ENCODE measurements around the gene CNTRL.
A peak's percentile ranks its signal among the peaks of the same experiment; 100 is the strongest.

CNTRL gene

DNA sequence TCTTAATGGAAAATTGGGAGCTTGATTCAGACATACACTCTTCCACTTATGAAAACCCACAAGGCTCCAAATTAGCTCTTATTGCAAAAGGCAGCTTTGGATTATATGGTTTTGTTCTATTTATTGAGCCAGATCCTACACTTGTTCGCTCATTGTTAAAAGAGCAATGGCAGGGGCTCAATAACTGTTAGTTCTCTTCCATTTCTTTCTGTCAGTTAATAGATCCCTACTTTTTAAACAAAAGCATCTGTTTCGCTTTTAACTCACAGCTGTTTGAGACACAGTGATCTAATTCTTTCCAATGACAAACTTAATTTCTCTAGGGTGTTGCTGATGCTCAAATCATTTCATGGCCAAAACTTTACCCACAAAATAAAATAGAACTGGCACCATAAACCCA is 36.4 kb upstream of the CNTRL start:
- no peak for TF ChIP-seq CTCF (conservative IDR thresholded peaks at IDR 0.05; ENCODE audit: low read length)
- no peak for DNase-seq (ENCODE audit: low read depth)
- H3K4me3 ChIP-seq (ENCODE audit: low read length) = no peak overlapping the region

DNA sequence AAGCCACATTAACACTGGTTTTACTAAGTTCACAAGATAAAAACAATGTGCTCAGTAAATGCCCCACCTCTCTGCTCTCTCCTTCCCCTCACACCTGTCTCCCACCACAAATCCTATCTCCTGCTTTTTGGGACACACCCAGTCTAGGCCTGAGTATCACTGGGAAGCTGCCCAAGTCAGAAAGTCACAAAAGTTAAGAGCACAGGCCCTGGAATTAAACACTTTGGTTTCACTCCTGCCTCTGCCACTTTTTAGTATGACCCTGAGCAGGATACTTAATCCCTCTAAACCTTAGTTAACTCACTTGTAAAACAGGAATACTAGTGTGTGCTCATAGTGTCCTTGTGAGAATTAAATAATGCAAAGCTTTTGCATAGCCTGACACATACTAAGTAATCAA is 36.0 kb upstream of the CNTRL start:
- TF ChIP-seq CTCF (conservative IDR thresholded peaks at IDR 0.05; ENCODE audit: low read length) = no peak
- H3K4me3 ChIP-seq (ENCODE audit: low read length) = no peak overlapping the region
- no peak for DNase-seq (ENCODE audit: low read depth)

DNA sequence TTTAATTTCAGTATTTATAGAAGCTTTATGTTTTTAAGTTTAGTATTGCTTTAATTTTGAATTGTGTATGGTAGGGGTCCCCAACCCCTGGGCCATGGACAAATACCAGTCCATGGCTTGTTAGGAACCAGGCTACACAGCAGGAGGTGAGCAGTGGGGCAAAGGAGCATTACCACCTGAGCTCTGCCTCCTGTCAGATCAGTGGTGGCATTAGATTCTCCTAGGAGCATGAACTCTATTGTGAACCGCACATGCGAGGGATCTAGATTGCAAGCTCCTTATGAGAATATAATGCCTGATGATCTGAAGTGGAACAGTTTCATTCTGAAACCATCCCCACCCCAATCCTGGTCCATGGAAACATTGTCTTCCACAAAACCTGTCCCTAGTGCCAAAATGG is 26.6 kb upstream of the CNTRL start:
- no peak for TF ChIP-seq CTCF (conservative IDR thresholded peaks at IDR 0.05; ENCODE audit: low read length)
- no peak overlapping the region for H3K4me3 ChIP-seq (ENCODE audit: low read length)
- no peak for DNase-seq (ENCODE audit: low read depth)

GRCh38 chr9:121048618-121049017 is 26.1 kb upstream of the CNTRL start:
- H3K4me3 ChIP-seq (ENCODE audit: low read length) = no peak overlapping the region
- peak; percentile 18 for DNase-seq (ENCODE audit: low read depth)
- no peak for TF ChIP-seq CTCF (conservative IDR thresholded peaks at IDR 0.05; ENCODE audit: low read length)

DNA sequence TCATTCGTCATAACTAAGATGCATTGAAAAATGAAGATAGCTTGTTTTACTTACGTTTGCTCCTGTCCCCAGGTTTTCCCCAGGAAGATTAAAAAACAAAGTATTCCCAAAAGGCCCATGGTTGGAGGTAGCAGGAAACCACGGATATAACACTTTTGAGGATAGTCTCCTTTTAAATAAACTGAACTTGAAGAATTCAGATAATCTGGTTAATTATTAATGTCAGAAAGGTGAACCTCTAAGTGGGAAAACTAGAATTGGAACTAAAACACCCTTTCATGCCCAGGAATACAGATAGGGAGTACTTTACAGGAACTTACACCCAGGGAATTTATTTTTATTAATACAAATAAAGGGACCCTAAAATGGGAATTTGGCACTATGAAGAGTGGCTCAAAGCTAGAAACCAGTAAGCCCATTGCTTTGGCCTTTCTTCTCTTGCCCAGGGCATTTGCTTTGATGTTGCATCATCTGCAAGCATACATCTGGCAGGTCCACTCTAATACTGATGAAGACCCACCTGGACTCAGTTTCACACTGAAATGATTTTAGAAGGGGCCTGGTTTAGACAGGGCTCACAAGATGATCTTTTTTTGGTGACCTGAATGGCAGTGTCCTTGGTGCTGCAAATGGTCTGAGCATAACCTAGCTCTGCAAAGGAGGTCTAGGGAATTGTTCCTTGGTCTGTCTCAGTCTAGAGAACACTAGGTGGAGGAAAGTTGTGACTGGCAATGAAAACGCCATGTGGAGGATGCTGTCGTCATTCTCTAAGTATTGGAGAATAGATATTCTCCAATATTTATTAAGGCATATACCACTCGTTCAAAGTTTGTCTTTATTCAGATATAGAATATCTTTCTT is 24.4 kb upstream of the CNTRL start, which contains the start of gene C5:
TSS of gene C5 (minus strand) at position 148 of the 861 bp plus-strand sequence. CDS start at position 119, 29 bp downstream.
- TF ChIP-seq CTCF (conservative IDR thresholded peaks at IDR 0.05; ENCODE audit: low read length) = no peak
- DNase-seq (ENCODE audit: low read depth) = no peak
- H3K4me3 ChIP-seq (ENCODE audit: low read length) = no peak within 1 kb of the TSS

- DNase-seq (ENCODE audit: low read depth) = no peak
- no peak overlapping the region for H3K4me3 ChIP-seq (ENCODE audit: low read length)
- no peak for TF ChIP-seq CTCF (conservative IDR thresholded peaks at IDR 0.05; ENCODE audit: low read length)
Observed at GRCh38 chr9:121053544-121053943, 21.2 kb upstream of the CNTRL start.

GRCh38 chr9:121055642-121056143 is 19.1 kb upstream of the CNTRL start:
- TF ChIP-seq CTCF (conservative IDR thresholded peaks at IDR 0.05; ENCODE audit: low read length) = peak; percentile 33
- H3K4me3 ChIP-seq (ENCODE audit: low read length) = no peak overlapping the region
- no peak for DNase-seq (ENCODE audit: low read depth)
